C4-2B (cell line): Measurements from ENCODE around the gene CHRNA3.

Experiments
- H3K27ac ChIP-seq: fragments of 450-650 bp; 2 replicates; pipeline ENCODE4 v1.5.1; 2017
- ZFX ChIP-seq: fragments of 450-650 bp; IDR thresholded peaks from 2 replicates; pipeline ENCODE4 v1.6.1; 2017
- TF ChIP-seq, protein P1 (sequence below): fragments of 450-650 bp; conservative IDR thresholded peaks from 2 replicates; pipeline ENCODE4 v1.5.1; 2017; ENCODE audit warnings: mild to moderate bottlenecking

The CHRNA3 gene

DNA sequence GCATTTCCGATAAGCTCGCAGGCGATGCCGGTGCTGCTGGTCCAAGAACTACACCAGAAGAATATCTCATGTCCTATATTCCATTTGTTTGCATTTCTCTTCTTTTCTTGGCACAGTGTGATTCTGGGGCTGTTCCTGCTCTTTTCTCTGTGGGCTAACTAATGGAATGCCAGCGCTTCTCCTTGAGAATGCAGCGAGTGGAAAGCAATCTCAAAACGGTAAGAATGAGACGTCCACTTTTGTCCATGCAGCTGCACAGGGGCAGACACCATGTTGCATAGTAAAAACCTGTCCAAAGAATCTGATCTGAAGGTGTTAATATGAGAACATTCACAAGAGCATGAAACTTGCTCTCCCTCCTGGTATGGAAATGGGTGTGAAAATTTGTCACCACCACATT, 6.6 kb upstream of the CHRNA3 start:
- no peak for TF ChIP-seq ZFX
- H3K27ac ChIP-seq, result no peak overlapping the region

- no peak overlapping the region for H3K27ac ChIP-seq
- no peak for TF ChIP-seq ZFX
- TF ChIP-seq, protein P1, sequence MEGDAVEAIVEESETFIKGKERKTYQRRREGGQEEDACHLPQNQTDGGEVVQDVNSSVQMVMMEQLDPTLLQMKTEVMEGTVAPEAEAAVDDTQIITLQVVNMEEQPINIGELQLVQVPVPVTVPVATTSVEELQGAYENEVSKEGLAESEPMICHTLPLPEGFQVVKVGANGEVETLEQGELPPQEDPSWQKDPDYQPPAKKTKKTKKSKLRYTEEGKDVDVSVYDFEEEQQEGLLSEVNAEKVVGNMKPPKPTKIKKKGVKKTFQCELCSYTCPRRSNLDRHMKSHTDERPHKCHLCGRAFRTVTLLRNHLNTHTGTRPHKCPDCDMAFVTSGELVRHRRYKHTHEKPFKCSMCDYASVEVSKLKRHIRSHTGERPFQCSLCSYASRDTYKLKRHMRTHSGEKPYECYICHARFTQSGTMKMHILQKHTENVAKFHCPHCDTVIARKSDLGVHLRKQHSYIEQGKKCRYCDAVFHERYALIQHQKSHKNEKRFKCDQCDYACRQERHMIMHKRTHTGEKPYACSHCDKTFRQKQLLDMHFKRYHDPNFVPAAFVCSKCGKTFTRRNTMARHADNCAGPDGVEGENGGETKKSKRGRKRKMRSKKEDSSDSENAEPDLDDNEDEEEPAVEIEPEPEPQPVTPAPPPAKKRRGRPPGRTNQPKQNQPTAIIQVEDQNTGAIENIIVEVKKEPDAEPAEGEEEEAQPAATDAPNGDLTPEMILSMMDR, result no peak
Measured at GRCh38 chr15:78626381-78626995, 5.7 kb upstream of the CHRNA3 start.

- TF ChIP-seq, protein P1, result no peak
- no peak for TF ChIP-seq ZFX
- H3K27ac ChIP-seq, result no peak overlapping the region
Measured at GRCh38 chr15:78625606-78626280, 4.9 kb upstream of the CHRNA3 start.

- H3K27ac ChIP-seq, result no peak overlapping the region
Measured at GRCh38 chr15:78624651-78625590, 4.1 kb upstream of the CHRNA3 start.

DNA sequence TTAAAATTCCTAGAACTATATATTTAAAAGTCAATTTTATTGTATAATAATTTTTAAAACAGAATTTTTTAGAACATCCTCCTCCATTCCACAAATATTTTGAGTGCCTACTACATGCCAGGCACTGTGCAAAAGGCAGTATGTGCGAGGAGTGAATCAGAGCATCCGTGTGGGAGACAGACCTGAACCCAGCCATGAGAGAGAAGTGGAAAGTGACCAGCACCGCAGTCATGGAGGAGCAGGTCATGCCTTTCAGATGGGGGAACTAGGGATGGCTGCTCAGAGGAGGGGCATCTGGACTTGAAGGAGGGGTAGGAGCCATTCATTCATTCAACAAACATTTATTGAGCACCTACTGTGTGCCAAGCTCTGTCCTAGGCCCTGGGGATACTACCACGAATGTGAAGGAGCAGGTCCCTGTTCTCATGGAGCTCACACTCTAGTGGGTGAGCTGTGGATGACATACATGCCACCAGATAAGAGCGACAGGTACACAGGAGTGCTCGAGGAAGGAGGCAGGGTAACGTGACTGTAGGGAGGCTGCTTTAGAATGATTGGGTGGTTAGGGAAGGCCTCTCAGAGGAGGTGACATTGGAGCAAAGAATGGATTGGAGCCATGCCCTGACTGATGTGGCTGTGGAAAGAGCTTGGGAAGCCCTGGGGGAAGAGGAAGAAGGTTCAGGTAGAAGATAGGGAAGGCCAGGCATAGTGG, 3.1 kb upstream of the CHRNA3 start:
- H3K27ac ChIP-seq, result no peak overlapping the region
- TF ChIP-seq ZFX, result no peak
- TF ChIP-seq, protein P1, result no peak

More at GRCh38 chr15:78624651-78625590, 4.1 kb upstream of the CHRNA3 start:
- no peak for TF ChIP-seq ZFX

DNA sequence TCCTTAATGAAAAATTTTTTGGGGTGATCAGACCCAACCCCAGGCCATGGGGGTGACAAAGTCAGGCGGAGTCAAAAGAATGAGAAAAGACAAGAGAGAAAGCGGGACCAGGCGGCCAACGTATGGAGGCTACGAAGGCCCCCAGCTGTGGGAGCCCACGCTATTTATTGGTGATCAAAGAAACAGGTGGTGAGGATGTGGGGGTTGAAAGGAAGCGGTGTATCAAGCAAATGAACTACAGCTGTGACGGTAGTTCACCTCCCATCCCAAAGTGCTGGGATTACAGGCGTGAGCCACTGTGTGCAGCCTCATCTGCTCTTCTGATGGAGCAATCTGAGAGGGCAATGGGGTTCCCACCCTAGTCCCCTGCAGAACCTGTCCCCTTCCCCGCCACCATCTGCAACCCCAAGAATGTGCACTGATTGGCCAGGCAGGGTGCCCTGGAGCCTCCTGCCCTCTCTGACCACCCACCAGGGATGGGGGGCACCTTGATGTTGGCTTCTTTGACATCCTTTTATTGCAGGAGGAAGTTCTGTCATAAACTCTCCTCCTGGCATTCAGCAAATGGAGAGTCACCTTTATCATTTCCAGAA, 1.1 kb upstream of the CHRNA3 start:
- TF ChIP-seq, protein P1, result no peak
- no peak for TF ChIP-seq ZFX
- H3K27ac ChIP-seq, result no peak overlapping the region

- TF ChIP-seq, protein P1, result no peak
- TF ChIP-seq ZFX, result no peak
- no peak overlapping the region for H3K27ac ChIP-seq
Measured at GRCh38 chr15:78620021-78620526, 722 bp downstream of the CHRNA3 start.
